ENCODE data around the gene NRXN3. TPM values are rescaled to one million over a fixed set of nuclear protein-coding genes. Genes with fewer than 3 reads are reported as not detected.
A peak's percentile ranks its signal among the peaks of the same experiment; 100 is the strongest.

The NRXN3 gene
- total and polyA plus RNA-seq, 4 donors, result 1.4 to 8.3 (median 4.4) TPM

DNA sequence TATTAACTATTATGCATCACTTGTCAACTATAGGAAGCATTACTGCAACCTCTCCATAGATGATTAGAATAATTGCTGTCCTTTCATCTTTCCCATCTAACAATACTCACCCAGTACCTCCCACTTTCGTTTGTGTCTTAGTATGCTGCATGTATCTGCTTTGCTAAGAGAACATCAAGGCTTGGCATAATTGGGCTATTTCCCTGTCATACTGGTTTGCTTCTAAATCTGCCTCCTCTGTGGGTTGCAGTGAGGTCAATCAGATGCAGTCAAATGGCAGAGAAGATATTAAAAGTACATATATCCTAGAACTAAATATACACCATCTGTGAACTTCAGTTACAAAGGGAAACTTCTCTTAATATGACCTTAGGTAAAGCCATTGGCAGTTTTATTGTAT, 1330.3 kb downstream of the NRXN3 start:
- H3K4me1 ChIP-seq (ENCODE audit: control insufficient read depth in 5 of 5, insufficient read depth in 5 of 5, low read length in 5 of 5), result no peaks in the 10 kb centered on the region
- H3K4me3 ChIP-seq, result no peak overlapping the region
- H3K27ac ChIP-seq (ENCODE audit: low read depth in 1 of 2, low read length in 1 of 2), result no peak overlapping the region
- H3K27me3 ChIP-seq (ENCODE audit: control insufficient read depth in 3 of 3, insufficient read depth in 3 of 3, low read length in 2 of 3), result no peaks in the 10 kb centered on the region
- DNase-seq (no peak), ATAC-seq (ENCODE audit: insufficient read depth, low FRiP score) (no peak)
- no peaks in the 10 kb centered on the region for H3K9me3 ChIP-seq (ENCODE audit: control insufficient read depth in 4 of 4, insufficient read depth in 3 of 4, low read length in 3 of 4)
- 59% methylated on average over 1 of the region's 1 CpG for WGBS, 2 donors
- H3K36me3 ChIP-seq (ENCODE audit: control insufficient read depth in 4 of 4, insufficient read depth in 4 of 4, low read length in 4 of 4), result no peaks in the 10 kb centered on the region
- no peak overlapping the region for H3K9ac ChIP-seq (ENCODE audit: insufficient read depth in 1 of 2, low read length in 2 of 2)
- TF ChIP-seq, protein P1, sequence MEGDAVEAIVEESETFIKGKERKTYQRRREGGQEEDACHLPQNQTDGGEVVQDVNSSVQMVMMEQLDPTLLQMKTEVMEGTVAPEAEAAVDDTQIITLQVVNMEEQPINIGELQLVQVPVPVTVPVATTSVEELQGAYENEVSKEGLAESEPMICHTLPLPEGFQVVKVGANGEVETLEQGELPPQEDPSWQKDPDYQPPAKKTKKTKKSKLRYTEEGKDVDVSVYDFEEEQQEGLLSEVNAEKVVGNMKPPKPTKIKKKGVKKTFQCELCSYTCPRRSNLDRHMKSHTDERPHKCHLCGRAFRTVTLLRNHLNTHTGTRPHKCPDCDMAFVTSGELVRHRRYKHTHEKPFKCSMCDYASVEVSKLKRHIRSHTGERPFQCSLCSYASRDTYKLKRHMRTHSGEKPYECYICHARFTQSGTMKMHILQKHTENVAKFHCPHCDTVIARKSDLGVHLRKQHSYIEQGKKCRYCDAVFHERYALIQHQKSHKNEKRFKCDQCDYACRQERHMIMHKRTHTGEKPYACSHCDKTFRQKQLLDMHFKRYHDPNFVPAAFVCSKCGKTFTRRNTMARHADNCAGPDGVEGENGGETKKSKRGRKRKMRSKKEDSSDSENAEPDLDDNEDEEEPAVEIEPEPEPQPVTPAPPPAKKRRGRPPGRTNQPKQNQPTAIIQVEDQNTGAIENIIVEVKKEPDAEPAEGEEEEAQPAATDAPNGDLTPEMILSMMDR (IDR thresholded peaks at IDR 0.05; ENCODE audit: control extremely low read depth, extremely low read depth), result no peak

DNA sequence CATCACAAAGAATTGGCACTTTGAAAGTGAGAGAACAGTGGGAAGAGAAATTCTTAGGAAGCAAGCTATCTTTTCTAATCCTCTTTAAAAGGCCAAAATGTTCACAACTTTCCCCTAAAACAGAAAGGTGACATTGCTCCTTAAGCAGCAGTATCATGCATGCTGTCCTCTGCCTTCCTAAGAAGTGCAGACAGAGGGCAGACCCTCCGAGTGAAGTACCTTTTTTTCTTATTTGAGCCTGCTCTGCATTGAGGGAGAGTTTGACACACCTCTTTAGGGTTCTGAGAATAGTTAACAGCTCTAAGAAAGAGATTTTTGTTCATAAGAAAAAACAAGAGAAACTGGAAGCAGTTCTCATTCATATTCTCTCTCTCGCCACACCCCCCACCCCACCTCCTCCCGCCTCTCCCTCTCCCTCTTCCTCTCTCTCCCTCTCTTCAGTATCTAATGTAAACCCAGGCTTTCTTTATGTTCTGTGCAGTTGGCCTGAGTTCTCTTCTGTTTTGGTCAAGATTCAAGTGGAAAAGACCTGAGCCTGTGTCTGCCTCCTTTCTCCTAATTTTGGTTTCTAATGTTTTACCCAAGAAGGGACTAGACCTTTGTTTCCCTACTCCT, 1332.1 kb downstream of the NRXN3 start:
- no peaks in the 10 kb centered on the region for H3K9me3 ChIP-seq (ENCODE audit: control insufficient read depth in 4 of 4, insufficient read depth in 3 of 4, low read length in 3 of 4)
- no peak overlapping the region for H3K4me3 ChIP-seq
- no peak overlapping the region for H3K27ac ChIP-seq (ENCODE audit: low read depth in 1 of 2, low read length in 1 of 2)
- ATAC-seq (ENCODE audit: insufficient read depth, low FRiP score), result no peak
- WGBS, 2 donors, result 33 to 42% methylated on average over 3 of the region's 3 CpGs
- H3K36me3 ChIP-seq (ENCODE audit: control insufficient read depth in 4 of 4, insufficient read depth in 4 of 4, low read length in 4 of 4), result no peaks in the 10 kb centered on the region
- H3K27me3 ChIP-seq (ENCODE audit: control insufficient read depth in 3 of 3, insufficient read depth in 3 of 3, low read length in 2 of 3), result no peaks in the 10 kb centered on the region
- TF ChIP-seq, protein P1 (IDR thresholded peaks at IDR 0.05; ENCODE audit: control extremely low read depth, extremely low read depth), result no peak
- H3K9ac ChIP-seq (ENCODE audit: insufficient read depth in 1 of 2, low read length in 2 of 2), result no peak overlapping the region
- no peaks in the 10 kb centered on the region for H3K4me1 ChIP-seq (ENCODE audit: control insufficient read depth in 5 of 5, insufficient read depth in 5 of 5, low read length in 5 of 5)
- DNase-seq, result peak; percentile 11 to 37 (median 33)

DNA sequence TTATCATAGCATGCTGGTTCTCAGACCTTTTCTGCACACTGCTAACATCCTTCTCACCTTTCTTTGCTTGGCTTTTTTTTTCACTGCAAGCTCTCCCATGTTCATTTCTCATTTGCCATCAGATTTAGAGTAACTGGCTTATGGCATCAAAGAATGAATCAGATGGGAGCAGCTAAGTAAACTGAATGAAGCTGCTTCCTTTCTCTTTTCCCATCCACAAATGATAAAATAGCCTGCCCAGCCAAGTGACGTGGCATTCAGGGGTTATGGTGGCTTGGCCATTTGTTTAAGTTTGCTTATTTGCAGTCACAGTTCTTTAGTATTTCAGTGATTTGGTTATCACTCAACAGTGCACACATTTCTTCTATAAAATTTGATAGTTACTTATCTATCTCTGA, 1332.6 kb downstream of the NRXN3 start:
- H3K27ac ChIP-seq (ENCODE audit: low read depth in 1 of 2, low read length in 1 of 2), result no peak overlapping the region
- no peaks in the 10 kb centered on the region for H3K9me3 ChIP-seq (ENCODE audit: control insufficient read depth in 4 of 4, insufficient read depth in 3 of 4, low read length in 3 of 4)
- 69 to 81% methylated on average over 1 of the region's 1 CpG for WGBS, 2 donors
- ATAC-seq (ENCODE audit: insufficient read depth, low FRiP score), result no peak
- TF ChIP-seq, protein P1 (IDR thresholded peaks at IDR 0.05; ENCODE audit: control extremely low read depth, extremely low read depth), result no peak
- DNase-seq, result no peak
- no peaks in the 10 kb centered on the region for H3K4me1 ChIP-seq (ENCODE audit: control insufficient read depth in 5 of 5, insufficient read depth in 5 of 5, low read length in 5 of 5)
- H3K27me3 ChIP-seq (ENCODE audit: control insufficient read depth in 3 of 3, insufficient read depth in 3 of 3, low read length in 2 of 3), result no peaks in the 10 kb centered on the region
- H3K9ac ChIP-seq (ENCODE audit: insufficient read depth in 1 of 2, low read length in 2 of 2), result no peak overlapping the region
- H3K4me3 ChIP-seq, result no peak overlapping the region
- H3K36me3 ChIP-seq (ENCODE audit: control insufficient read depth in 4 of 4, insufficient read depth in 4 of 4, low read length in 4 of 4), result no peaks in the 10 kb centered on the region

DNA sequence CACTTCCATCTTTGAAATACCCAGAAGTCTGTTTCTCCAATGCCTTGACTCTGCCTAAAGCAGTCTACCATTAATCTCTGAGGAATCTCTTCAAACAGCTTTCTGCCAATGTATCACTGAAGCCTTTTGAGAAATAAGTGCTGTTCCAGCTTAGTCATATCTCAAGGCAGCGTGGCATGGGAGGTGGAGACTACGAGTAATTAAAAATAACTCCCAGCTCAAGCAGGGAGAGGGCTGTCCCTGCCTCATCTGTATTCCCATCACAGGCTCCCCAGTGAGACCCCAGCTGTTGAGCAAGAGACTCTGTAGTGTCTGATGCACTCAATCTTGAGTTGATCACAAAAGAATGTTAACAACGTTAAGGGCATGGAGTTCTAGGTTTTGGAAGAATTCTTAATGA, 1340.5 kb downstream of the NRXN3 start:
- Histone ChIP-seq H3K9ac (ENCODE audit: insufficient read depth in 1 of 2, low read length in 2 of 2) (no peak overlapping the region), H3K27me3 (ENCODE audit: control insufficient read depth in 3 of 3, insufficient read depth in 3 of 3, low read length in 2 of 3) (no peaks in the 10 kb centered on the region), H3K9me3 (ENCODE audit: control insufficient read depth in 4 of 4, insufficient read depth in 3 of 4, low read length in 3 of 4) (no peaks in the 10 kb centered on the region), H3K36me3 (ENCODE audit: control insufficient read depth in 4 of 4, insufficient read depth in 4 of 4, low read length in 4 of 4) (no peaks in the 10 kb centered on the region), H3K27ac (ENCODE audit: low read depth in 1 of 2, low read length in 1 of 2) (no peak overlapping the region), H3K4me3 (no peak overlapping the region), H3K4me1 (ENCODE audit: control insufficient read depth in 5 of 5, insufficient read depth in 5 of 5, low read length in 5 of 5) (peaks cover 0 to 5% (median 0%) of the 10 kb centered on the region in 5 donors)
- 46 to 56% methylated on average over 3 of the region's 3 CpGs for WGBS, 2 donors
- no peak for ATAC-seq (ENCODE audit: insufficient read depth, low FRiP score)
- DNase-seq, result no peak
- TF ChIP-seq, protein P1 (IDR thresholded peaks at IDR 0.05; ENCODE audit: control extremely low read depth, extremely low read depth), result no peak

All from lung (tissue), 12 donors.